NOMO-1 treated with dmso at 0.1 percent for 144 hours (cell line): ENCODE measurements around the gene ACSL3.

Experiments
- DNase-seq: peaks from one replicate; lab custom pipeline; 2025; ENCODE audit not compliant: unreplicated experiment; lab: John Stamatoyannopoulos, UW

ACSL3 gene

DNA sequence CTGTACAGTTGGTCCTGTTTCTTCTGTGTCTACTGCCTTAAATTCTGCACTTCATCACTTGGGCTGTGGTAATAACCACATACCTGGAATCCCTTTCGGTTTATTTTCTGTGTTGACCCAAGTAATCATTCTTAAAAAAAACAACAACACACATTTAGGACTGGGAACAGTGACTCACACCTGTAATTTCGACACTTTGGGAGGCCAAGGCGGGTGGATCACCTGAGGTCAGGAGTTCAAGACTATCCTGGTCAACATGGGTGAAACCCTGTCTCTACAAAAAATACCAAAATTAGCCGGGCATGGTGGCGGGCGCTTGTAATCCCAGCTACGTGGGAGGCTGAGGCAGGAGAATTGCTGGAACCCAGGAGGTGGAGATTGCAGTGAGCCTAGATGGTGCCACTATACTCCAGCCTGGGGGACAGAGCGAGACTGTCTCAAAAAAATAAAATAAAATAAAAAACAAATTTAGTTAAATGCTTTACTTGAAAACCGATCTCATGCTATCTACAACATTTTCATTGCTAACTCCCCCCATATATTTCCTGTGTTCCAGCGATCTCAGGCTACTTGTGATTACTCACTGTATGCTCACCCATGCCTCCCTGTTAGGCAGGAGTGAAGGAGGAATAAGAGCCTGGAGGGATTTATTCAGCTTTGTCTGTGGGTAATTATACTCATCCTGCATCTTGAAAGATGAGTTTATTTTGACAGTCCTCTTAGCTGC lies 18.2 kb downstream of the ACSL3 start:
- no peak for DNase-seq

DNA sequence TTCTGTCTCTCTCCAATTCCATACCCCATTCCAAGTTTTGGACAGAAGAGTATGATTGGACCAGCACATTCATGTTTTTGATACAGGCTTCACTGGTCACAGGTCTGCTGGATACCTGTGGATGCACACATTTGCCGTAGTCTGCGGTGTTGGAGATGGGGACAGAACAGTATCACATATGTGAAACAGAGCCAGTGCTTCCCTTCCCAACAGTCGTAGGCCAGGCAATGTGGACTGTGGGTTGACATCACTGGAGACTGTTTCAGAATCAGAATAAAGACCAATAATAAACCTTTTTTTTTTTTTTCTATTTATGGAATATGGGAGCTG lies 18.7 kb downstream of the ACSL3 start:
- no peak for DNase-seq

- no peak for DNase-seq
Measured at GRCh38 chr2:222882484-222882928, 21.7 kb downstream of the ACSL3 start.

- DNase-seq, result no peak
Measured at GRCh38 chr2:222883420-222883819, 22.6 kb downstream of the ACSL3 start.

GRCh38 chr2:222884114-222884771 lies 23.4 kb downstream of the ACSL3 start:
- DNase-seq, result no peak

DNA sequence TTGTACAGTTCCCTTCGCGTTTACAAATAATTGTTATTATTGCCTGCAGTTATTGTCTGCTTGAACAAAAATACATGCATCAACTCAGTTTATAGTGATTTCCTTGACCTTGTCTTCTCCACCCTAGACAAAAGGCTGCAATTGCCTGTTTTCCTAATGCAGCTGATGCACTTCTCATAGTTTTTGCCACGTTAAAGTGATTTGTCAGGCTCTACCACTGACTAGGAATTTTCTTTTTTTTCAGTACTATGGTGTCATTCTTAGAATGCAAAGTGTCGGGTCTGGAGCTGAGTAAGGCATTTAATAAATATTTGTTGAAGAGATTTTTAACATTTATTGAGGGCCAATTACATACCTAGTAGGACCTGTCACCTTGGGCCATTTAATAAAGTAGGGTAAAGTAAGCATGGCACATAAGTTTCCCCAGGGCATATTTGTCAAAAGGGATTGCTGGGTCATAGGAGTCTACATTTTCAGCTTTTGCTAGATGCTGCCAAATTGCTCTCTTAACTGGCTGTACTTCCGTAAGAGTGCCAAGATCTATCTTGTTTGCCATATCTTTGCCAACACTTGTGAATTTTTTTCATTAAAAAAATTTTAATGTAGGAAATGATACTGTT lies 24.1 kb downstream of the ACSL3 start:
- DNase-seq, result no peak

DNA sequence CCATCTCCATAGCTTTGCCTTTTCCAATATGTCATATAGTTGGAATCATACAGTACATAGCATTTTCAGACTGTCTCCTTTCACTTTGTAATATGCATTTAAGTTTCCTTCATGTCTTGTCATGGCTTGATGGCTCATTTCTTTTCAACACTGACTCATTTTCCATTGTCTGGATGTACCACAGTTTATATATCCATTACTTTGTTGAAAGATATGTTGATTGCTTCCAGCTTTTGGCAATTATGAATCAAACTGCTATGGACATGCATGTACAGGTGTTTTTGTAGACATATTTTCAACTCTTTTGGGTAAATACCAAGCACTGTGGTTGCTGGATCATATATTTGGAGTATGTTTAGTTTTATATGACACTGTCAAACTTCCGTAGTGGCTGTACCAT lies 26.3 kb downstream of the ACSL3 start:
- DNase-seq, result no peak

GRCh38 chr2:222888716-222889115 lies 27.9 kb downstream of the ACSL3 start:
- no peak for DNase-seq

DNA sequence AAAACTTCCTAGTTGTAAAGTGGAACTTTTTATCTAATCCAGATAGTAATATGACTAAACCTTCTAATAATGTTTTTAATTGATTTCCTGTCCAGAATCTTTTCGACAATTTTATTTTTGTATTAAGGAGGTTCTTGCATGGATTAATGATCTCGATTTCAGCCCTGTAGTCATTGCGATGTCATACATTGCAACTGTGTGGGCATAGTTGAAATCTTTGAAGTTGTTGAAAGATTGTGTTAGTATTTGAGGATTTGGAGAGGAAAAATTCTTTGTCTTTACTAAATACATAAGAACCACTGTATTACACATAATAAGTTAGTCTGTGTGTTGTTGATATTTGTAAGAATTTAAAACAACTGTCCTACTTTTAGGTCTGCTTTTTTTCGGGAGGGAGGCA lies 31.1 kb downstream of the ACSL3 start:
- DNase-seq, result no peak

DNA sequence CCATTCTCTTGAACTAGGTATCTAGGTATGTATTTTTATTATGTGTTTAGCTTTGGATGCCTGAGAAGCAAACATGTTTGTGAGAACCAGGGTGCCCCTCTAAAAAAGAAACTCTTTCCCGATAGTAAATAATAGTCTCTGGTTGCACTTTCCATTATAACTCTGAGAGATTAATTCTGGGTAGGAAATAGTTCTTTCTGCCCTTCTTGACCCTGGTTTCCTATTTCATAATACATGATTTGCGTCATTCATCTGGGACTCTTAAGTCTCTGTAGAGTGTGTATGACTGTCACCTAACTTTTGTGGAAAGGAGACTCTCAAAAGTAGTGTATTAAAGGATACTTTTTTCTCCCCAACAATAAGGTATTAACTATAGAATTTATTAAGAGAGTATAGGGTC lies 31.5 kb downstream of the ACSL3 start:
- peak; percentile 23 for DNase-seq

- DNase-seq, result no peak
Measured at GRCh38 chr2:222892761-222893160, 31.9 kb downstream of the ACSL3 start.

- DNase-seq, result no peak
Measured at GRCh38 chr2:222893716-222894115, 32.9 kb downstream of the ACSL3 start.

- no peak for DNase-seq
Measured at GRCh38 chr2:222895144-222895543, 34.3 kb downstream of the ACSL3 start.

DNA sequence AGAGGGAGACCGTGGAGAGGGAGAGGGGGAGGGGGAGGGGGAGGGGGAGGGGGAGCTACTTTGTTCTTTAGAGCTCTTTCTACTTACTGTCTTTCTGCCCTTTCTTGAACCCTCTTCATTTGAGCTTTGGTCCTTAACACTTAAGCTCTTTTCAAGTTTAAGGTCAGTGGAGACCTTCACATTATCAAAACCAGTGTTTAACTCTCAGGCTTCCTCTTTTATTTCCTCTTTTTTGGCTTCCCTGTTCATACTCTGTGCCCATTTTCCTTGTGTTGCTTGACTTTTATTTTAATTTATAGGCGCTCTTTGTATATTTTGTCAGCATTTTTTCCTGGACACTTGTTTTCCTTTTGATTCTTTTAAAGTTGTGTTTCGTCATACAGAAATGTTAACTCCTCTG lies 37.1 kb downstream of the ACSL3 start:
- peak; percentile 33 for DNase-seq

DNA sequence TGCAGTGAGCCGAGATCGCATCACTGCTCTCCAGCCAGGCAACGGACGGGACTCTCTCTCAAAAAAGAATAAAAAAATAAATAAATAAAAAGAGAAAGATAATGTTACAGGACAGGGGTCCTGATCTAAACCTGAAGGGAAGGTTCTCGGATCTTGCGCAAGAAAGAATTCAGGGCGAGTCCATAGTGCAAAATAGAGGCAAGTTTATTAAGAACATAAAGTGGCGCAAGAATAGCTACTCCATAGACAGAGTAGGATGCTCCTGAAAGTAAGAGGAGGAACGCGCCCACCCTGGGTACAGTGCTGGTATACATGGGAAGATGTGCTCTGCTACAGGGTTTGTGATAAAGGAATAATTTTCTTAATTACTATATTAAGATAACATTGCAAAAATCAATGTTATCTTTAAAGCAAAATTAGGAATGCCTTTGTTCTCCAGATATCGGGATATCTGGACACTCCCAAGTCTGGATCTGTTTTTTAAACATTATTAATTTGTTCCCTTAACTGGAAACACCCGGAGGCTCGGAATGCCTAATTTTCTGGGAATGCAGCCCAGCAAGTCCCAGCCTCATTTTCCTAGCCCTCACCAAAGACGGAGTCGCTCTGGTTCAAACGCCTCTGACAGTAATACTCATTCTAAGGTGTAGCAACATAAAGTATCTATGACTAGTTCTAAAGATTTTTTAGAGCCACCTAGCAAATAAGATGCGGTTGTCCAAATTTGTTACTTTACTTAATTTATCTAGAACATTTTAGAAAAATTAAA lies 38.8 kb downstream of the ACSL3 start:
- no peak for DNase-seq

GRCh38 chr2:222900354-222900753 lies 39.5 kb downstream of the ACSL3 start:
- no peak for DNase-seq

DNA sequence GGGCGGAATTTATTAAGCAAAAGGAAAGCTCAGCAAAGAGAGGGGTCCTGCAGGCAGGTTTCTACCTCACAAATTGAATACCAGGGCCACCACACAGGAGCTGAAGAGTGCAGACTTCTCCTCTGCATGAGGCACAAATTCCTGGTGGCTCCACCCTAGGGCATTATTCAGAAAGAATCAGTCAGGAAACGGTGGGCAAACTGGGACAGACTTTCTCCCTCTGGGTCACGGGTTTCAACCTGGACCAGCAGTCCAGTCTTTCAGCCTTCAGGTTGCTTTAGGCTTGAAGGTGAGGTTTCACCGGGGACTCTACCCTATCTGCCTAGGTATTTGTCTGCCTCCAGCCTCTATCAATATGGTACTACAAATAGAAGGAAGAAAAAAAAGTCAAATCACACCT lies 41.8 kb downstream of the ACSL3 start:
- no peak for DNase-seq

- DNase-seq, result peak; percentile 4
Measured at GRCh38 chr2:222903234-222904220, 42.7 kb downstream of the ACSL3 start.

- DNase-seq, result no peak
Measured at GRCh38 chr2:222904557-222905258, 43.9 kb downstream of the ACSL3 start.

GRCh38 chr2:222907048-222907447 lies 46.2 kb downstream of the ACSL3 start:
- DNase-seq, result no peak
